Myocyte (in vitro differentiated cells): ENCODE measurements around the gene MYH10. TPM values are rescaled to one million over a fixed set of nuclear protein-coding genes. Genes with fewer than 3 reads are reported as not detected.

ENCODE experiments used
- DNase-seq: peaks from one replicate; pipeline ENCODE4 v3.0.0-alpha.2; 2012; ENCODE audit warnings: low read depth
- total RNA-seq: library from RNA; depleted of rRNA; stranded (reverse); fragments of >200 nt; gene quantifications from 2 replicates; pipeline ENCODE4 v1.2.3, GENCODE V29; 2014

Gene MYH10
- total RNA-seq, 1 donor from 2014 or later = 17.9 TPM

GRCh38 chr17:8475781-8476180 lies 154.7 kb downstream of the MYH10 start:
- DNase-seq = no peak

GRCh38 chr17:8475227-8475626 lies 155.3 kb downstream of the MYH10 start:
- DNase-seq = no peak

GRCh38 chr17:8474826-8475225 lies 155.7 kb downstream of the MYH10 start:
- no peak for DNase-seq

- DNase-seq = no peak
Observed at GRCh38 chr17:8473451-8474192, 156.9 kb downstream of the MYH10 start.

GRCh38 chr17:8472663-8473062 lies 157.9 kb downstream of the MYH10 start:
- DNase-seq = no peak

GRCh38 chr17:8470447-8471047 lies 160.0 kb downstream of the MYH10 start:
- DNase-seq = no peak

- no peak for DNase-seq
Observed at GRCh38 chr17:8469964-8470363, 160.6 kb downstream of the MYH10 start.

- DNase-seq = no peak
Observed at GRCh38 chr17:8468980-8469379, 161.5 kb downstream of the MYH10 start.

- DNase-seq = no peak
Observed at GRCh38 chr17:8468127-8468526, 162.4 kb downstream of the MYH10 start.

GRCh38 chr17:8467527-8467926 lies 163.0 kb downstream of the MYH10 start:
- no peak for DNase-seq

GRCh38 chr17:8466873-8467272 lies 163.7 kb downstream of the MYH10 start:
- DNase-seq = no peak

GRCh38 chr17:8466456-8466855 lies 164.1 kb downstream of the MYH10 start:
- peak; percentile 84 for DNase-seq

GRCh38 chr17:8465759-8466158 lies 164.8 kb downstream of the MYH10 start:
- no peak for DNase-seq

- DNase-seq = peak; percentile 80
Observed at GRCh38 chr17:8465356-8465755, 165.2 kb downstream of the MYH10 start.

- DNase-seq = peak; percentile 90
Observed at GRCh38 chr17:8464941-8465340, 165.6 kb downstream of the MYH10 start.

GRCh38 chr17:8463099-8463498 lies 167.4 kb downstream of the MYH10 start:
- DNase-seq = no peak

GRCh38 chr17:8462564-8462963 lies 168.0 kb downstream of the MYH10 start:
- DNase-seq = no peak

- DNase-seq = no peak
Observed at GRCh38 chr17:8459831-8460230, 170.7 kb downstream of the MYH10 start.

- no peak for DNase-seq
Observed at GRCh38 chr17:8459107-8459506, 171.4 kb downstream of the MYH10 start.

- DNase-seq = no peak
Observed at GRCh38 chr17:8458128-8458527, 172.4 kb downstream of the MYH10 start.

GRCh38 chr17:8455665-8456209 lies 174.8 kb downstream of the MYH10 start:
- DNase-seq = no peak

GRCh38 chr17:8453326-8453725 lies 177.2 kb downstream of the MYH10 start:
- no peak for DNase-seq
